K562 (cell line): ENCODE results near the gene GOLT1A. TPM values are rescaled to one million over a fixed set of nuclear protein-coding genes. Genes with fewer than 3 reads are reported as not detected.

Source experiments
- ATAC-seq: fragments of 200-7000 bp; cut with Tn5 transposase; 3 replicates; pipeline ENCODE4 v1.9.1; 2020; ENCODE audit warnings: moderate library complexity
- BruUV-seq: library from RNA; stranded (reverse); fragments of 400-500 nt; replicated peaks from 2 replicates; lab custom pipeline; 2021; lab: Mats Ljungman, UMichigan
- CTCF ChIA-PET: fragments of 300-600 bp; formaldehyde crosslinking; extraction: SDS; loops from one replicate; lab custom pipeline; 2021; ENCODE audit warnings: low intra/inter-chr PET ratio; lab: Yijun Ruan, JAX
- POLR2A ChIA-PET: fragments of 300-600, 350-650 bp; sonication (Branson Sonifier 250); formaldehyde crosslinking; extraction: SDS; loops from one replicate; lab custom pipeline; 2021; ENCODE audit warnings: antibody characterized with exemption, inconsistent platforms; lab: Yijun Ruan, JAX
- DNase-seq, 4 experiments: peaks; one replicate each; pipeline versions ENCODE4 v3.0.0 to v3.0.0-alpha.2; 2011 to 2018; ENCODE audit warnings: low spot score in 3 of 4, mixed read lengths in 3 of 4; ENCODE audit errors: extremely low read depth in 1 of 4
- FAIRE-seq: peaks from 2 replicates; lab custom pipeline; 2011; peaks lifted over from hg19 to GRCh38; lab: Jason Lieb, UNC
- H2AFZ ChIP-seq: 2 replicates; pipeline ENCODE4 v1.6.0; 2011; ENCODE audit warnings: low read depth, low read length, control low read depth, inconsistent platforms
- H3K27ac ChIP-seq: fragments of 200-600 bp; 3 replicates; pipeline ENCODE4 v1.8.0; 2011; ENCODE audit warnings: low read depth, mild to moderate bottlenecking, control low read depth, inconsistent platforms, low read length, moderate library complexity, mixed read lengths; ENCODE audit errors: extremely low read depth
- H3K27me3 ChIP-seq, 2 experiments: fragments of 300-600 bp in 1 of 2; 2 replicates in 1 of 2; 3 replicates in 1 of 2; pipeline versions ENCODE4 v1.6.0 to v1.8.0; 2011; ENCODE audit warnings: inconsistent platforms in 2 of 2, low read length in 2 of 2, mild to moderate bottlenecking in 1 of 2, mixed read lengths in 1 of 2, moderate library complexity in 1 of 2; ENCODE audit not compliant: control insufficient read depth in 2 of 2, insufficient read depth in 2 of 2
- H3K36me3 ChIP-seq: fragments of 300-600 bp; 3 replicates; pipeline ENCODE4 v1.8.0; 2011; ENCODE audit warnings: mild to moderate bottlenecking, low read length, inconsistent platforms; ENCODE audit not compliant: control insufficient read depth, insufficient read depth
- H3K4me1 ChIP-seq, 2 experiments: fragments of 200-600 bp in 1 of 2; replicated peaks in 1 of 2; 2 replicates in 1 of 2; 3 replicates in 1 of 2; pipeline versions ENCODE4 v1.5.1 to v1.8.0; 2011; ENCODE audit warnings: inconsistent platforms in 2 of 2, low read length in 2 of 2, mild to moderate bottlenecking in 1 of 2, mixed read lengths in 1 of 2, moderate library complexity in 1 of 2; ENCODE audit not compliant: control insufficient read depth in 2 of 2, insufficient read depth in 2 of 2
- H3K4me2 ChIP-seq: 2 replicates; pipeline ENCODE4 v1.6.1; 2011; ENCODE audit warnings: low read length, control low read depth, inconsistent platforms, mixed read lengths; ENCODE audit not compliant: insufficient read depth
- H3K4me3 ChIP-seq: fragments of 200-600 bp; sonication (generic), shearing (Covaris generic); 2 replicates; pipeline ENCODE4 v1.5.1; 2016; ENCODE audit warnings: control low read depth, inconsistent platforms
- H3K79me2 ChIP-seq: fragments of 200-600 bp; 3 replicates; pipeline ENCODE4 v1.8.0; 2011; ENCODE audit warnings: low read length, inconsistent platforms; ENCODE audit not compliant: control insufficient read depth, insufficient read depth
- H3K9ac ChIP-seq, 2 experiments: 2 replicates each; pipeline versions ENCODE4 v1.6.0 to v1.6.1; 2011; ENCODE audit warnings: low read depth in 2 of 2, low read length in 2 of 2, control low read depth in 1 of 2, inconsistent platforms in 1 of 2, mild to moderate bottlenecking in 1 of 2, mixed read lengths in 1 of 2; ENCODE audit not compliant: insufficient read depth in 1 of 2
- H3K9me1 ChIP-seq: one replicate; pipeline ENCODE4 v1.6.0; 2011; ENCODE audit warnings: inconsistent platforms, mild to moderate bottlenecking, low read length, moderate library complexity; ENCODE audit not compliant: control insufficient read depth, insufficient read depth
- H3K9me3 ChIP-seq: replicated peaks from 2 replicates; pipeline ENCODE4 v1.5.1; 2011; ENCODE audit warnings: low read depth, low read length, inconsistent platforms; ENCODE audit not compliant: control insufficient read depth, insufficient read depth
- H4K20me1 ChIP-seq: replicated peaks from 2 replicates; pipeline ENCODE4 v1.6.1; 2011; ENCODE audit warnings: low read length, inconsistent platforms, mixed read lengths; ENCODE audit not compliant: control insufficient read depth, insufficient read depth
- CSDE1 ChIP-seq, 2 experiments: fragments of 450-650 bp; IDR thresholded peaks; 2 replicates each; pipeline ENCODE4 v1.6.1; 2016; ENCODE audit warnings: mild to moderate bottlenecking in 1 of 2
- CTBP1 ChIP-seq: fragments of 450-650 bp; IDR thresholded peaks from 2 replicates; pipeline ENCODE4 v1.6.1; 2016; ENCODE audit warnings: borderline replicate concordance
- HSF4 ChIP-seq: fragments of 250-450 bp; sonication (Bioruptor Pico); IDR thresholded peaks from 2 replicates; pipeline ENCODE4 v2.1.2; 2022; ENCODE audit warnings: mild to moderate bottlenecking, moderate library complexity, borderline replicate concordance
- KLF10 ChIP-seq: fragments of 250-450 bp; sonication (Bioruptor Pico); IDR thresholded peaks from 2 replicates; pipeline ENCODE4 v1.6.1; 2021; ENCODE audit warnings: matching md5 sums
- SIX5 ChIP-seq, 2 experiments: IDR thresholded peaks; 2 replicates each; pipeline ENCODE4 v1.6.1; 2011; ENCODE audit warnings: low read length in 2 of 2, borderline replicate concordance in 1 of 2, low read depth in 1 of 2, mild to moderate bottlenecking in 1 of 2, moderate library complexity in 1 of 2; ENCODE audit not compliant: insufficient read depth in 1 of 2
- TGIF2 ChIP-seq: sonication (generic); formaldehyde crosslinking; IDR thresholded peaks from 2 replicates; pipeline ENCODE4 v1.8.1; 2022; ENCODE audit warnings: mild to moderate bottlenecking, missing genetic modification reagents, moderate library complexity
- ZNF764 ChIP-seq: fragments of 250-450 bp; sonication (Bioruptor Pico); IDR thresholded peaks from 2 replicates; pipeline ENCODE4 v1.4.0; 2020; ENCODE audit warnings: low read depth, mild to moderate bottlenecking, moderate library complexity
- WGBS: fragments of 100-300 bp; shearing (Covaris generic); methylation state at CpG from one replicate; pipeline ENCODE4 v1.1.6; 2016; ENCODE audit warnings: low coverage, mixed read lengths; ENCODE audit not compliant: insufficient coverage; ENCODE audit errors: missing lambda C conversion rate; 5-methylcytosine and 5-hydroxymethylcytosine counted together
- in situ Hi-C: fragments of 300-500 bp; cut with MboI; formaldehyde crosslinking; loops from 4 replicates; pipeline ENCODE4 v1.15.0; 2018; ENCODE audit warnings: inconsistent platforms, mixed read lengths
- intact Hi-C: fragments of 100-400 bp; cut with micrococcal nuclease; formaldehyde crosslinking; loops from 2 replicates; pipeline ENCODE4 v1.14.2; 2022
- polyA plus RNA-seq, 8 experiments: library from polyadenylated mRNA; depleted of rRNA in 4 of 8; stranded (reverse) in 5 of 8; unstranded in 3 of 8; fragments of >200 nt; fragmentation: Nextera tagmentation in 2 of 8; fragmentation: Illumina TruSeq in 1 of 8; extraction: Ambion mirVana in 2 of 8; extraction: Trizol in 1 of 8; gene quantifications; 2 replicates each; pipeline versions ENCODE4 v1.2.1 to v1.2.3, GENCODE V29; 2011 to 2014; ENCODE audit warnings: inconsistent platforms in 1 of 8, missing spikeins in 1 of 8
- total RNA-seq, 7 experiments: library from RNA; depleted of rRNA in 6 of 7; stranded (reverse); fragments of >200 nt in 6 of 7; fragmentation: Illumina TruSeq in 2 of 7; extraction: Trizol in 2 of 7; gene quantifications; 2 replicates each; pipeline versions ENCODE4 v1.2.1 to v1.2.3, GENCODE V29; 2011 to 2021; ENCODE audit warnings: low replicate concordance in 1 of 7
- TF ChIP-seq, protein P1 (sequence below): sonication (generic); formaldehyde crosslinking; IDR thresholded peaks from 2 replicates; pipeline ENCODE4 v1.8.1; 2023; ENCODE audit warnings: missing genetic modification reagents, mild to moderate bottlenecking, borderline replicate concordance
- TF ChIP-seq, protein P2 (sequence below): fragments of 250-450 bp; sonication (Bioruptor Pico); IDR thresholded peaks from 2 replicates; pipeline ENCODE4 v1.8.0; 2022; ENCODE audit warnings: moderate library complexity, mild to moderate bottlenecking, inconsistent platforms
- TF ChIP-seq, protein P3 (sequence below): fragments of 250-450 bp; sonication (Bioruptor Pico); IDR thresholded peaks from 2 replicates; pipeline ENCODE4 v1.9.0; 2021; ENCODE audit warnings: mild to moderate bottlenecking
- TF ChIP-seq, protein P4 (sequence below): fragments of 200-800 bp; sonication (Bioruptor generic); IDR thresholded peaks from 2 replicates; pipeline ENCODE4 v1.6.1; 2017; ENCODE audit warnings: missing genetic modification characterization, missing compliant biosample characterization

The GOLT1A gene
- total and polyA plus RNA-seq, 9 of the 15 experiments (the other 6 are each of a cell fraction or from before 2014, with no cell fraction given): not detected

- WGBS: 8% methylated on average over 8 of the region's 8 CpGs
- DNase-seq: no peak
- POLR2A ChIA-PET: no interaction called here
- TF ChIP-seq ZNF764: no peak
- TF ChIP-seq, protein P1, sequence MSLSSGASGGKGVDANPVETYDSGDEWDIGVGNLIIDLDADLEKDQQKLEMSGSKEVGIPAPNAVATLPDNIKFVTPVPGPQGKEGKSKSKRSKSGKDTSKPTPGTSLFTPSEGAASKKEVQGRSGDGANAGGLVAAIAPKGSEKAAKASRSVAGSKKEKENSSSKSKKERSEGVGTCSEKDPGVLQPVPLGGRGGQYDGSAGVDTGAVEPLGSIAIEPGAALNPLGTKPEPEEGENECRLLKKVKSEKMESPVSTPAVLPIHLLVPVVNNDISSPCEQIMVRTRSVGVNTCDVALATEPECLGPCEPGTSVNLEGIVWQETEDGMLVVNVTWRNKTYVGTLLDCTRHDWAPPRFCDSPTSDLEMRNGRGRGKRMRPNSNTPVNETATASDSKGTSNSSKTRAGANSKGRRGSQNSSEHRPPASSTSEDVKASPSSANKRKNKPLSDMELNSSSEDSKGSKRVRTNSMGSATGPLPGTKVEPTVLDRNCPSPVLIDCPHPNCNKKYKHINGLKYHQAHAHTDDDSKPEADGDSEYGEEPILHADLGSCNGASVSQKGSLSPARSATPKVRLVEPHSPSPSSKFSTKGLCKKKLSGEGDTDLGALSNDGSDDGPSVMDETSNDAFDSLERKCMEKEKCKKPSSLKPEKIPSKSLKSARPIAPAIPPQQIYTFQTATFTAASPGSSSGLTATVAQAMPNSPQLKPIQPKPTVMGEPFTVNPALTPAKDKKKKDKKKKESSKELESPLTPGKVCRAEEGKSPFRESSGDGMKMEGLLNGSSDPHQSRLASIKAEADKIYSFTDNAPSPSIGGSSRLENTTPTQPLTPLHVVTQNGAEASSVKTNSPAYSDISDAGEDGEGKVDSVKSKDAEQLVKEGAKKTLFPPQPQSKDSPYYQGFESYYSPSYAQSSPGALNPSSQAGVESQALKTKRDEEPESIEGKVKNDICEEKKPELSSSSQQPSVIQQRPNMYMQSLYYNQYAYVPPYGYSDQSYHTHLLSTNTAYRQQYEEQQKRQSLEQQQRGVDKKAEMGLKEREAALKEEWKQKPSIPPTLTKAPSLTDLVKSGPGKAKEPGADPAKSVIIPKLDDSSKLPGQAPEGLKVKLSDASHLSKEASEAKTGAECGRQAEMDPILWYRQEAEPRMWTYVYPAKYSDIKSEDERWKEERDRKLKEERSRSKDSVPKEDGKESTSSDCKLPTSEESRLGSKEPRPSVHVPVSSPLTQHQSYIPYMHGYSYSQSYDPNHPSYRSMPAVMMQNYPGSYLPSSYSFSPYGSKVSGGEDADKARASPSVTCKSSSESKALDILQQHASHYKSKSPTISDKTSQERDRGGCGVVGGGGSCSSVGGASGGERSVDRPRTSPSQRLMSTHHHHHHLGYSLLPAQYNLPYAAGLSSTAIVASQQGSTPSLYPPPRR (CRISPR knock-in tag): no peak
- TF ChIP-seq, protein P2, sequence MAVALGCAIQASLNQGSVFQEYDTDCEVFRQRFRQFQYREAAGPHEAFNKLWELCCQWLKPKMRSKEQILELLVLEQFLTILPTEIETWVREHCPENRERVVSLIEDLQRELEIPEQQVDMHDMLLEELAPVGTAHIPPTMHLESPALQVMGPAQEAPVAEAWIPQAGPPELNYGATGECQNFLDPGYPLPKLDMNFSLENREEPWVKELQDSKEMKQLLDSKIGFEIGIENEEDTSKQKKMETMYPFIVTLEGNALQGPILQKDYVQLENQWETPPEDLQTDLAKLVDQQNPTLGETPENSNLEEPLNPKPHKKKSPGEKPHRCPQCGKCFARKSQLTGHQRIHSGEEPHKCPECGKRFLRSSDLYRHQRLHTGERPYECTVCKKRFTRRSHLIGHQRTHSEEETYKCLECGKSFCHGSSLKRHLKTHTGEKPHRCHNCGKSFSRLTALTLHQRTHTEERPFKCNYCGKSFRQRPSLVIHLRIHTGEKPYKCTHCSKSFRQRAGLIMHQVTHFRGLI: no peak
- no peak for TF ChIP-seq KLF10 (CRISPR knock-in tag)
- TF ChIP-seq, protein P3, sequence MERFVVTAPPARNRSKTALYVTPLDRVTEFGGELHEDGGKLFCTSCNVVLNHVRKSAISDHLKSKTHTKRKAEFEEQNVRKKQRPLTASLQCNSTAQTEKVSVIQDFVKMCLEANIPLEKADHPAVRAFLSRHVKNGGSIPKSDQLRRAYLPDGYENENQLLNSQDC (CRISPR knock-in tag): no peak
- TF ChIP-seq TGIF2 (CRISPR knock-in tag): no peak
- no peak for TF ChIP-seq HSF4 (CRISPR knock-in tag)
- TF ChIP-seq, protein P4, sequence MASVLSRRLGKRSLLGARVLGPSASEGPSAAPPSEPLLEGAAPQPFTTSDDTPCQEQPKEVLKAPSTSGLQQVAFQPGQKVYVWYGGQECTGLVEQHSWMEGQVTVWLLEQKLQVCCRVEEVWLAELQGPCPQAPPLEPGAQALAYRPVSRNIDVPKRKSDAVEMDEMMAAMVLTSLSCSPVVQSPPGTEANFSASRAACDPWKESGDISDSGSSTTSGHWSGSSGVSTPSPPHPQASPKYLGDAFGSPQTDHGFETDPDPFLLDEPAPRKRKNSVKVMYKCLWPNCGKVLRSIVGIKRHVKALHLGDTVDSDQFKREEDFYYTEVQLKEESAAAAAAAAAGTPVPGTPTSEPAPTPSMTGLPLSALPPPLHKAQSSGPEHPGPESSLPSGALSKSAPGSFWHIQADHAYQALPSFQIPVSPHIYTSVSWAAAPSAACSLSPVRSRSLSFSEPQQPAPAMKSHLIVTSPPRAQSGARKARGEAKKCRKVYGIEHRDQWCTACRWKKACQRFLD (CRISPR knock-in tag): no peak
- TF ChIP-seq CSDE1 (IDR thresholded peaks at IDR 0.05): no peak
- no peak for TF ChIP-seq CTBP1
- no peak for TF ChIP-seq SIX5 (IDR thresholded peaks at IDR 0.05; ENCODE audit: borderline replicate concordance in 1 of 2, insufficient read depth in 1 of 2, low read depth in 1 of 2, low read length in 2 of 2)
These were observed 10.9 kb upstream of the GOLT1A start for GRCh38 chr1:204224655-204225054.

More at GRCh38 chr1:204224655-204225054, 10.9 kb upstream of the GOLT1A start:
- Histone ChIP-seq H3K4me1 (peaks cover 13 to 17% of the 10 kb centered on the region in 2 experiments; a peak in 4 of 5 replicates), H4K20me1 (peaks cover 15% of the 10 kb centered on the region), H3K4me2 (no peak overlapping the region), H3K79me2 (no peaks in the 10 kb centered on the region), H3K9me3 (no peaks in the 10 kb centered on the region), H2AFZ (no peak overlapping the region), H3K9me1 (no peaks in the 10 kb centered on the region), H3K27ac (no peak overlapping the region), H3K9ac (no peak overlapping the region), H3K27me3 (peaks cover 14 to 47% of the 10 kb centered on the region in 2 experiments), H3K36me3 (no peaks in the 10 kb centered on the region), H3K4me3 (no peak overlapping the region)
- FAIRE-seq: peak; percentile 46
- in situ Hi-C loops (no loop called here), intact Hi-C loops (no loop called here)
- CTCF ChIA-PET: no interaction called here
- BruUV-seq: no TSS peak
- no peak for ATAC-seq
